Iris pigment epithelial cell (primary cell): ENCODE measurements around the gene DNM1.

ENCODE experiments used
- DNase-seq: peaks from one replicate; pipeline ENCODE4 v3.0.0-alpha.2; 2011; ENCODE audit warnings: low read depth

DNM1 gene

DNA sequence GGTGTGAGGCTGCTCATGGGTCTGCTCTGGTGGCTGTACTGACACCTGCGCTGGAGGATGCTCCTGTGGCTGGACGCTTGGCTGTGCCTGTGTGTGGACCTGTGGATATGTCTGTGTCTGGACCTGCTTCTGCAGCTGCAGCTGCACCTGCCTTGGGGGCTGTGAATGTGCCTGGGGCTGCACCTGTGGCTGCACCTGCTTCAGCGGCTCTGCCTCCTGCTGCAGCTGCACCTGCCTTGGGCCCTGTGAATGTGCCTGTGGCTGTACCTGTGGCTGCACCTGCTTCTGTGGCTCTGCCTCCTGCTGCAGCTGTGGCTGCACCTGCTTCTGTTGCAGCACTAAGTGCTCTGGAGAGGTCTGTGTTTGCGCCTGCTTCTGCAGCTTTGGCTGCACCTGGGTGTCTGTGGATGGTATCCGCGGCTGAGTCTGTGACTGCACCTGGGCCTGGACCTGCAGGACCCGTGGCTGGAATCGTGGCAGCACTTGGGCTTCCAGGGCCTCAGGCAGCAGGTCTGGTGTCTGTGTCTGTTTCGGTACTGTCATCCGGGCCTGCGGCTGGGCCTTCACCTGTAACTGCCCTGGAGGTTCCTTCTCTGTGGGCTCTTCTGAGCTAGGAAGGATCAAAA, 24.3 kb upstream of the DNM1 start:
- DNase-seq = no peak

DNA sequence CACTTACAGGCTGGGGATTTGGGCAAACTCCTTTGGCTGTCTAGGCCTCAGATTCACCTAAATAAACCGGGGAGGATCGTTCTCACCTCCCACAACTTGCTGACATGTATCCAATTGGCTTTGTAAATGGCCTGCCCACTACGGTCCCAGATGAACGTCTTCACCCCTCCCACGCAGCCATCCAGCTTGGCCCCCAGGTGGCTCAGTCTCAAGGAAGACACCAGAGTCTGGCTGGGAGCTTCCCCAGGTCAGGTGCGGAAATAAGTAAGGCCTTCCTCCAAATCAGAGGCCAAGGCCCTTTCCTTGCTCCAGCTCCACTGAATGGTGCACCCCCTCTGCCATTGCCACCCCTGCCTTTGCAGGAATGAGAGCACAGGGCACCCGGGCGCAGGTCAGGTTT, 23.2 kb upstream of the DNM1 start:
- no peak for DNase-seq

DNA sequence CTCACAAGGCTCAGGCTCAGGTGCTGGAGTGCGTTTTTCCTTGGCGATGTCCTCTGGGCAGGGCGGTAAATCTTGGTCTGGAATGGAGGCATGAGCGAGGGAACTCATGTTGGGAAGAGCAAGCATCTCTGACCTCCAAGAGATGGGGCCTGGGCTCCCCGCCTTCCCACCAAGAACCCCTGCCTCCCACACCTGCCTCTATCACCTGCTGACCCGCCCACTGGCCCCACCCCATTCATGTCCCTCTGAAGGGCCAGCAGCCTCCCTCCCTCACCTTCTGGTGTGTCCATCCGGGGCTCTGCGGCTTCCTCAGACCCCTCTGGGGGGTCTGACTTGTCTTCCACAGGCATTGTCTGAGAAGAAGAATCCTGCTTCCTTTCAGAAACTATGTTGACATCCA, 22.7 kb upstream of the DNM1 start:
- DNase-seq = no peak

DNA sequence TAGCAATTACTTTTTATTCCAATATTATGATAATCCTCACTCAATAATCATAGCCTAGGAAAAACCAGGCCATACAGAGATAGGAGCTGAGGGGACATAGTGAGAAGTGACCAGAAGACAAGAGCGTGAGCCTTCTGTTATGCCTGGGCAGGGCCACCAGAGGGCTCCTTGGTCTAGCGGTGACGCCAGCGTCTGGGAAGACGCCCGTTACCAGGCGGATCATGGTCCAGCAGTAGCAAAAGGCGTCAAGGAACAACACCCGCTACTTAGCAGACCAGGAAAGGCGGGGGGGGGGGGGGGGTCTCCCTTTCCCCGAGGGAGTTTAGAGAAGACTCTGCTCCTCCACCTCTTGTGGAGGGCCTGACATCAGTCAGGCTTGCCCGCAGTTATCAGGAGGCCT, 21.7 kb upstream of the DNM1 start:
- DNase-seq = peak; percentile 38

DNA sequence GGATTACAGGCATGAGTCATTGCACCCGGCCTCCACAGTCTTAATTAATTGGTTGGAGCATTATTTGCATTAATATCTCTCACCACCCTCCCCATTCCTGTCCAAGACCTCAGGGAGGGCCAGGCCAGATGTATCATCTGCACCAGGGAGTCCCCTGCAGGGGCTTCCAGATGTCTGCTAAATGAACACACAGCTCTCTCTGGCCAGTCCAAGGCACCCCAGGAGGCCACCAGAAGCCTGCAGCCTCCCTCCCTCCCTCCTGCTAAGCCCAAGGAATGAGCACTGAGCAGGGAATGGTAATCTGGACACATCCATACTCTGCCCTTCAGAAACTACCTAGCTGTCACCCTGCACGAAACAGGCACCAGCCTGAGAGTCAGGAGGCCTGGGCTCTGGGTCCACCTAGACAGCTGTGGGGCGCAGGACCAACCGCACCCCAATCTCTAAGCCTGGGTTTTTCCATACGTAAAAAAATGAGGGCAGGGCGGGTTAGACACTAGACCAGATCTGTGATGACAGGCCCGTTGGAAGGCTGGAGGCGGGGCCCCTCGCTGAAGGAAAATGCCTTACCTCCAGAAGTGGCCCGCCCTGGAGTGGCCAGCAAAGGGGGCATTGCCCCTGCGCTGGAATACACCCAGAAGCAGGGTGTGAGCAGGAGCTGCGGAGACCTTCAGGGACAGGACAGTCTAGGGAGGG, 20.1 kb upstream of the DNM1 start:
- no peak for DNase-seq

DNA sequence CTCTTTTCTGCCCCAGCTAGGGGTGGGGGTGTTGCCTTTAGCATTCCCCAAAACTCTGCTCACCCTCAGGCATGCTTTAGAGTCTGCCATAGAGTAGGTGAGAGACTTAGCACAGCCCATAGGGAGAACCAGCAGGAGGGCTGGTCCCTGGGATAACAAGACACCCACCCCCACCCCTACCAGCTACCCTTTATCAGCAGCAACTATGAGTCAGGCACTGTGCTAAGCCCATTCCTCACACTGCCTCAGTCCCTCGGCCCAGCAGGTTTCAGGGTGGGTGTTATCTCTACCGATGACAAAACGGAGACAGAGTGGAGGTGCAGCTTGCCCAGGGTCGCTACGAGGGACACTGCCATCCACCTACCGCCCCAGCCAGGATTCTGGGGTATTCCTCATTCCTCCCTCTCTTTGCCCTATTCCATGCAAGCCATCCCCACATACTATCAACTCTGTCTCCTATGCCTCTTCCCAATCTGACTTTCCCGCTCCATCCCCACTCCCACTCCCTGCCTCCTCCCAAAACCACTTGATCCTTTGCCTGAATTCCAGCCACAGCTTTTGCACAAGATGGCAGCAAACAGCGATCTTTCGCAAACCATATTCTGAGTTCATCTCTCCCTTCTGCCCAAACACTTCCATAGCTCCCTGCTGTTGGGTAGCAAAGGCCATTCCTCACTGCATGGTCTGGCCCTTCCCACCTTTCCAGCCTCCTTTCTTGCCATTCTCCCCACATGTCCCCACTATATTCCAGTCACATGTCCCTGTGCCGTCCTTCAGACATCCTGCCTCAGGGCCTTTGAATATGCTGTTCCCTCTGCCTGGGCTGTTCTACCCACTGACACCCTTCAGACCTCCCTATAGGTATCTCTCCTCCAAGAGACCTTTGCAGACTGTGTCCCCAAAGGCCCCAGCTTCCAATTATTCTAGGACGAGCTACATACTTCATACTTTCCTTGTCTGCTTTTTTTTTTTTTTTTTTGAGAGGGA, 16.9 kb upstream of the DNM1 start:
- no peak for DNase-seq

DNA sequence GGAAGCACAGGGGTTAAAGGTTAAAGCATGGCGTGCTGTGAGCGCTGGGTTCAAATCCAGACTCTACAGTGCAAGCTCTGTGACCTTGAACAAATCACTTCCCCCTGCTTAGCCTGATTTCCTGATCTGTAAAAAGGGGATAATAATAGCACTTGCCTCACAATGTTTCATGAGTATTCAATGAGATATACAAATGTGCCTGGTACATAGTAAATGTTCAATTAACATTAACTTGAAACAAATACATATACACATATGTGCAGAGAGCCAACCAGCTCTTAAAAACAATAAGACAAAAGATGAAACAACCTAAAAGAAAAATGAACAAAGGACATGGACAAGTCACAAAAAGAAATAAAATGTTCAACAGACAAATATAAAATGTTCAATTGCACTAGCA, 15.8 kb upstream of the DNM1 start:
- DNase-seq = no peak

DNA sequence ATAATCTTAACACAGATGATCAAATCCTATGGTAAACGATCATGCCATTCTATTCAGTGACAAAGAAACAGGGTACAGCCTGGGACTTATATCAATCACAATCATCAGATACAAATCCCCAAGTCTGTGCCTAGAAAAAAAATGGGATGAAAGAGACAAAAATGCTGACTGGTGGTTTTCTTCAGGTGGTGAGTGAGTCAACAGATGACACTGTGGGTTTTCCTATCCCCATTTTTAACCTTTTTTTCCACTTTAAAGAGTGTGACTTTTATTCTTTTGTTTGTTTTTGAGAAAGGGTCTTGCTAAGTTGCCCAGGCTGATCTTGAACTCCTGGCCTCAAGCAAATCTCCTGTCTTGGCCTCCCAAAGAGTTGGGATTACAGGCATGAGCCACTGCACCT, 15.0 kb upstream of the DNM1 start:
- no peak for DNase-seq

DNA sequence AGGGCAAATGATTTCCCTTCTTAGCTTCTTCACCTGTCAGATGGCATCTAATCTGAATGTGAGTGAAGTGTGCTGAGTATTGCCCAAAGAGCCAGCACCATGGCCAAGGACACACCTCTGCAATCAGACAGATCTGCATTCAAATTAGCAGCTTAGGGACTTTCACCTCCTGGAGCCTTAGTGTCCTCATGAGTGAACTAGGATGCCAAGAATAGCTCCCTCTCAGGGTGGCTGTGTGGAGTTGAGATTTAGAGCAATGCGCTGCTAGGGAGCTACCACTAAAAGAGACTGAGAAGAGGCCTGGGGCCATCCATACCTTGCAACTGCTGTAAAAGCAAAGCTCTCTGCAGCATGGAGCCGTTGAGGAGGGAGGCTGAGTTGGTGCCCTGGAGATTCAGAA, 13.2 kb upstream of the DNM1 start:
- DNase-seq = no peak

DNA sequence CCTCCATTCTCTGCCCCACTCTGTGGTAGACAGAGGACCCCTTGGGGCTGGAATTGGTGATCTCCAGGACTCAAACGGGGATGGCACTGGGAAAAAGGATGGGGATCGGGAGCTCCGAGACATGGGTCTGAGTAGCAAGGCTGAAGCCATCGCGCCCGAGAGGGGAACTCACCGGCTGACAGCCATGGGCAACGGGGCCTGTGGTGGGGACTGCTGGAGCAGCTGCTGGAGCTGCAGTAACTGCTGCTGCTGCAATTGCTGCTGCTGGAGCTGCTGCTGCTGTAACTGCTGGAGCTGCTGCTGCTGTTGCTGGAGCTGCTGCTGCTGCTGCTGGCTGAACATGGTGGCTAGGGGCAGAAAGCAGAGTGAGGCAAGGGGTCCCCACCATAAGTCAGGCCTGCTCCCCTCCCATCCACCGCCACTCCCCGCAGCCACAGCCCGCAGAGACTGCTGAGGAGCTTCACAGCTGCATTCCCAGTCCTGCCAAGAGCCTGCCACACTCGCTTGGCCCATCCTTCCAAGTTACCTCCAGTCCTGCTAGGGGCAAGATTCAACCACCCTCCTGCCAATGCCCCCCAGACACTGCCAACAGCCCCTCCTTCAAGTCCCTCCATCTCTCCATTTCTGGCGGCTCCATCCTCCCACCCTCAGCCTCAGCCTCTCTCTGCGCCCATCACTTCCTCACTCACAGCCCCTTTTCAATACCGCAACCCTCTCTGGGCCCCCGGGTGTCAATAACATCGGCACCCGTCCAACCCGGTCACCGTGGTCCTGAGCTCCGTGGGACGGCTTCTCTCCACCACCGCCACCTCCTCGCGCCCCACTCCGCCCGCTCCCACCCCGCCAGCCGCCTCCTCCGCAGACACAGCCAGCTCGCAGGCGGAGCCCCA, 12.4 kb upstream of the DNM1 start:
- DNase-seq = no peak

DNA sequence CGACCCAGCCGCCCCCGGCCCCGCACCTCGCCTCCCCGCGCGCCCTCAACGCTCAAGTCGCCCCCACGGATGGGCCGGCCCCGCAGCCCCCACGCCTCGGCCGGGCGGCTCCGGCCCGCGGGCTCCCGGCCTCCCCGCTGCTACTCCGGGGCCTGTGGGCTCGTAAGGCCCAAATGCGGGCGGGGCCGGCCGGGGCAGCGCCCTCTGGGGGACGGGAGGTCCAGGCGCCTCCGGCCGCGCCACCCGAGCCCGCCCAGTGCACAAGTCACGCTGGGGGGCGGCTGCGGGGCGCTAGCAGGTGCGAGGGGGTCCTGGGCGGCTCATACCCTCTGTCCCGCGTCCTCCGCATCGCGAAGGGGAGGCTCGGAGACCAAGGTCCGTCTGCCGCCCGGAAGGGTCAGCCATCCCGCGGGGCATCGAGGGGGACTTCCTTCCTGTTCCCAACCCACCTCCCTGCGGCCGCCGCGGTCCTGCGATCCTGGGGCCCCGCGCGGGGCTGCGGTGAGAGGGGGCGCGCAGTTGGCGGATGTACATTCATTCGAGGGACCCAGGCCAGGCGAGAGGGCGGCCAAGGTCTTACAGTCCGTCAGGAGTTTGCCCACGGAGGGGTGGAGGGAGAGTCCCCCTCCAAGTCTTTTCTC, 11.7 kb upstream of the DNM1 start, which contains the start of gene CIZ1:
Gene CIZ1, minus strand, starts transcription at position 167 of the 641 bp plus-strand sequence. CDS start 715 bp downstream, outside the sequence.
- peak; percentile 81 for DNase-seq

DNA sequence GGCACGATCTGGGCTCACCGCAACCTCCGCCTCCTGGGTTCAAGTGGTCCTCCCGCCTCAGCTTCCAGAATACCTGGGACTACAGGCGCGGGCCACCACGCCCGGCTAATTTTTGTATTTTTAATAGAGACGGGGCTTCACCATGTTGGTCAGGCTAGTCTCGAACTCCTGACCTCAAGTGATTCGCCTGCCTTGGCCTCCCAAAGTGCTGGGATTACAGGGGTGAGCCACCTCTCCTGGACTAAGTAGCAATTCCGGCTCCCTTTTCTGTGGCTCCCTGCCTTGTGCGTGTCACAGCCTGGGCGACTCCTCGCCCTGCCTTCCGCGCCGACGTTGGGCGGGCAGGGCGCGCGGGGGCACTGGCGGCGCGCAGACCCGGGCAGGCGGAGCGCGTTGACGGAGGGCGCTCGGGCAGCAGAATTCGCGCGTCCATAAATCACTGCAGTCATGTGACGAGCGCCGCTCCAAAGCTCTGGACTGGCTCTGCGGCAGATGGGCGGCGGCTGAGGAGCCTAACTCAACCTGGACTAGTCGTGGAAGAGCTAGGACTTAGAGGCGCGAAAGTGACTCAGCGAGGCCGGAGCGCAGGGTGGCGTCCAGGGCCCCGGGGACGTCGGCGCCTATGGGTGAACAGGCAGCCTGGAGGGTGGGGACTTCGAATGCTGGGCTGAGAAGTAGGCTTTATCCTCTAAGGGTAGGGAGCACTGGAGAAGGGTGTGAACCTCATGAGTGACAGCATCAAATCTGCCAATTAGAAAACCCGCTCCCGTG, 10.4 kb upstream of the DNM1 start:
- DNase-seq = peak; percentile 84

DNA sequence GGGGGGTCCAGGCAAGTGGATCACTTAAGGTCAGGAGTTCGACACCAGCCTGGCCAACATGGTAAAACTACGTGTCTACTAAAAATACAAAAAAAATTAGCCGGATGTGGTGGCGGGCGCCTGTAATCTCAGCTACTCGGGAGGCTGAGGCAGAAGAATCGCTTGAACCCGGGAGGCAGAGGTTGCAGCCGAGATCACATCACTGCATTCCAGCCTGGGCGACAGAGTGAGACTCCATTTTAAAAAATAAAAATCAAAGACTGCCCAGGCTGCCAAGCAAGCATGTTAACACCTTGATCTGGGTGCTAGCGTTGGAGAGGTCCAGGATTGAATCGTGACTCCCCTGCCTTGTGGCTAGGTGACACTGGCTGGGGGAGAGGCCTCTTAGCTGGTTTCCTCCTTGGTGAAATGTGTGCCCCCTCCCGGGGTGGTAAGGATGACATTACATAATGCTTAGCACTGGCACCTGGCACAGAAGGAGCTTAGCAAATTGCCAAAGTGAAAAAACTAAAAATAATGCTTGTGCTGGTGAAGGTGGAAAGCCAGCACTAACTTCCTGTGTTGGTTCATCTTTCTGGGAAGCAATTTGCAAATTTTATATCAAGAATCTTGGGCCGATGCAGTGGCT, 9.6 kb upstream of the DNM1 start:
- no peak for DNase-seq

DNA sequence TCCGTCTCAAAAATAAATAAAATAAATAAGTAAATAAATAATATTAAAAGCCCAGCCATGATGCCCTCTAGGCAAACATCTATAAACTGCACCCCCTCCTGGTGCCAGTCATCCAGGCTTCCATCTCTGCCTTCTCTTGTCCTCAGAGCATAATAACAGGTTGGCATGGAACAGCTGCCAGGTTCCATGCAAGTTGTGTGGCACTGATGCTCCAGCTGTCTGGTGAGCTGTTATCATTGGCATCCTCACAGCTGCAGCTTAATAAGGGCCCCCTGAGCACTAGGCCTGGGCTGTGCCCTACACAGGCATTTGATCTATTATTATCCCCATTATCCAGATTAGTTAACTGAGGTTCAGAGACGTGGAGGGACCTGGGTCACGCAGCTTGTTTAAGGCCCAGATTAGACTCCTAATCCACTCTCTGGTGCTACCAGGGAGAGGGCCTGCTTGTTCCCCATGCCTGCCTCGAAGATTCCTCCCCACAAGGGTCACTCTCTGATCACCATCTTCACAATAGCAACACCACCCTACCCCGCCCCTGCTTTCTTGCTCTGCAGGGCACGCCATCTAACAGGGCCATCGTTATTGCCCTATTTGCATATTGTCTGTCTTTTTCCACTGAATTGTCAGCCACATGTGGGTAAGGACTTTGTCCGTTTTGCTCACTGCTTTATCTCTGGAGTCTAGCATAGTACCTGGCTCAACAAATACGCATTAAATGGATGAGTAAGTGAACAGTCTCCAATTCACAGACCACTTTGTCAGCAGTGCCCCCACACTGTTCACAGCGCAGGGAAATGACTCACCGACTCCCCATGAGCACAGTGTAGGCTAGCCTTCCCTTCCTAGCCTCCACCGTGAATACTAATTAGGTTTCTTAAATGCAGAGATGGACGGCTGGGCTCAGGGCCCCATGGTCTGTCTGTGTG, 1.5 kb upstream of the DNM1 start:
- DNase-seq = peak; percentile 70

DNA sequence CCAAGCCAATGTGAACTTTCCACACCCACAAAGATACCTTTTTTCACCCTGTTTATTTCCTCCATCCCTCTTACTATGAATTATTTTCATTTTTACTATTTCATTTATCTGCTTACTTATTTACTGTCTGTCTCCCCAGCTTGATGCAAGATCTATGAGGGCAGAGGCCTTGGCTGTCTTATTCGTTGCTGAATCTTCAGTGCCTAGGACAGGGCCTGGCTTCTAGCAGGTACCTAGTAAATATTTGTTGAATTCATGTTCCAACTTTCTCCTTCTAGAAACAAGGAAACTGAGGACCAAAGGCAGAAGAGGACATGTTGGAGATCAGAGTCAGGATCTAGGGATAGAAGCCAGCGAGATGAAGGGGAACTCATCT, 543 bp upstream of the DNM1 start:
- DNase-seq = no peak

DNA sequence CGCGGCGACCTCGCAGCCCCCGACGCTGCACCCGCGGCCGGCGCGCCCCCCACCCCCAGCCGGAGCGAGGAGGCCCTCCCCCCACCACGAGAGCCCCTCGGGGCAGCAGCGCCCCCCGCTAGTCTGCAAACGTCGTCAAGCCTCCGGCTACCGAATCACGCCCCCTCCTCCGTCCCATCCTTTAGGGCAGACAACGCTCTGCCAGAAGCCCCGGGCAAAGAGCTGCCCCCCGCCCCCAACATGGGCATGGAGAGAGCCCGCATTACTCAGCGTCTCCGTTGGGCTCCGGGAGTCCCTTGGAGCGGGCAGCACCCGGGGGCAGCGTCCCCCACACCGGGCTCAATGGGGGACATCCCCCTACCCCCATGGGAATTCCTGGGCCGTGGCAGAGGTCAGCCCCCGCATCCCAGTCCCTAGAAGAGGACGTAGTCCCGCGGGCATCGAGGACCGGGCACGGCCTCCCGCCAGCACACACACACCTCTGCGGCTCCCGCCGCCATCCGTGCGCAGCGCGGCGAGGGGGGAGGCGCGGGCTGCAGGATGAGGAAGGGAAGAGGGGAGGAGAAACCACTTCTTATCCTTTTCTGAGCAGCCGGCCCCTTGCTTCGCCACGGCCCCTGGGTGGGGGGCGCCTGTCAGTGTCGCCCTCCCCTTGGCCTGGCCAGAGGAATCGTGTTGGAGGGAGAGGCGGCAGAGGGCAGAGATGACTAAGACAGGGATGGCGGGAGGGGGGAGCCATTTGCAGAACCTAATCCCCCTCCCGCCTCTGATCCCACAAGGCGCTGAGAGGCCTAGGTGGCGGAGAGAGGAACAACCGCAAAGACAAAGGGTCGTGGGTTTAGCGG, 750 bp downstream of the DNM1 start:
- peak; percentile 30 for DNase-seq

DNA sequence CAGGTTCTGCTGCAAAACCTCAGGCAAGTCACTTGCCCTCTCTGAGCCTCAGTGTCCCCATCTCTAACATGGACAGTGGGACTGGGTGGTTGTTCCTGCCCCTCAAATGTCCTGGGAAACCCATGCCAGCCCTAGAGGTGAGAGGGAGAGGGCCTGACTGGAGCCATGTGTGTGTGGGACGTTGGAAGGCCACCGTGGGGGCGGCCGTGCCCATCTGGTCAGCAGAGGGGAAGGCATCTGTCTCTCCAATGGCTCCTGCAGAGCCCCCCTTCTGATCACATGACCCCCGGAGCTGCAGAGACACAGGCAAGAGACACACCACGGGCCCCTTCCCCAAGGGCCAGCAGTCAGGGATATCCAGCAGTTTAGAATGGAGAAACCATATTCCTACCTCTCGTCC, 1.7 kb downstream of the DNM1 start:
- DNase-seq = no peak
